Right cardiac atrium (tissue), 5 donors: Measurements from ENCODE around the gene CERS5. TPM values are rescaled to one million over a fixed set of nuclear protein-coding genes. Genes with fewer than 3 reads are reported as not detected.
A peak's percentile ranks its signal among the peaks of the same experiment; 100 is the strongest.
"Not testable (repeated sequence)": the region's sequence is repeated elsewhere in the genome, so short reads cannot be mapped to it uniquely, and the experiment has no call there.

Experiments
- ATAC-seq, 2 donors: fragments of 200-7000 bp; cut with Tn5 transposase; one replicate each; pipeline versions ENCODE4 v1.8.0 to v1.9.1; 2020; ENCODE audit warnings: moderate library complexity in 2 of 2, mild to moderate bottlenecking in 1 of 2
- DNase-seq, 3 donors: peaks; one replicate each; pipeline ENCODE4 v3.0.0-alpha.2; 2020
- H3K27ac ChIP-seq: one replicate; pipeline ENCODE4 v1.5.1; 2013; ENCODE audit warnings: mild to moderate bottlenecking, low read length, control low read depth, moderate library complexity
- H3K27me3 ChIP-seq: one replicate; pipeline ENCODE4 v1.6.1; 2013; ENCODE audit not compliant: control insufficient read depth, insufficient read depth
- H3K4me1 ChIP-seq: one replicate; pipeline ENCODE4 v1.6.1; 2013; ENCODE audit warnings: low read length; ENCODE audit not compliant: control insufficient read depth, insufficient read depth
- H3K4me3 ChIP-seq: one replicate; pipeline ENCODE4 v1.5.1; 2013; ENCODE audit warnings: low read length, control low read depth
- H3K9me3 ChIP-seq: one replicate; pipeline ENCODE4 v1.6.1; 2013; ENCODE audit warnings: low read length; ENCODE audit not compliant: control insufficient read depth
- WGBS: extraction: QIAGEN DNeasy Blood & Tissue Kit; methylation state at CpG from one replicate; pipeline ENCODE4 v1.1.7; 2013; 5-methylcytosine and 5-hydroxymethylcytosine counted together
- intact Hi-C, 4 donors: fragments of 100-400 bp; cut with DNase I; formaldehyde crosslinking; loops; one replicate each; pipeline versions ENCODE4 v1.11.0 to v1.14.0; 2022 to 2023
- polyA plus RNA-seq: library from polyadenylated mRNA; stranded (reverse); fragments of 200-250 nt; gene quantifications from one replicate; pipeline ENCODE4 v1.2.3, GENCODE V29; 2013
- total RNA-seq, 4 donors: library from RNA; stranded (reverse); fragmentation: NEBNext Ultra II Directional; extraction: Animal tissue kit (Norgen Biotek cat#: 25700); gene quantifications; one replicate each; pipeline ENCODE4 v1.2.1, GENCODE V29; 2021
- donor health status: healthy with polysubstance abuse.
- donor health status: DM: no; HTN: yes; CAD: no.
- donor health status: DM: no; HTN: no; CAD: no.
- donor health status: DM: no; HTN: yes; CAD: no; lungs with severe emphysema.
- donor health status: DM: yes; HTN: yes; CAD: no.

CERS5 gene
- total and polyA plus RNA-seq, 5 donors, result 14.0 to 18.8 (median 16.8) TPM

- Histone ChIP-seq H3K27ac (no peak overlapping the region), H3K9me3 (no peaks in the 10 kb centered on the region), H3K4me3 (no peak overlapping the region), H3K4me1 (no peaks in the 10 kb centered on the region), H3K27me3 (no peaks in the 10 kb centered on the region)
- intact Hi-C loops, result loop anchor here in 2 of 4 donors (5.0 to 10.0 kb wide), 2 partner anchors 86 to 89 kb away; no protein-coding TSS in a partner anchor
- ATAC-seq (no peak), DNase-seq (no peak)
- 40% methylated on average over 3 of the region's 3 CpGs for WGBS
Observed at GRCh38 chr12:50088577-50089335, 78.4 kb downstream of the CERS5 start.

GRCh38 chr12:50087995-50088394, 79.2 kb downstream of the CERS5 start:
- intact Hi-C loops, result loop anchor here in 2 of 4 donors (5.0 to 10.0 kb wide), 2 partner anchors 87 to 89 kb away; no protein-coding TSS in a partner anchor
- H3K9me3 ChIP-seq, result no peaks in the 10 kb centered on the region
- DNase-seq (no peak), ATAC-seq (no peak)
- H3K27ac ChIP-seq, result no peak overlapping the region
- no peaks in the 10 kb centered on the region for H3K4me1 ChIP-seq
- no peak overlapping the region for H3K4me3 ChIP-seq
- H3K27me3 ChIP-seq, result no peaks in the 10 kb centered on the region
- 48% methylated on average over 3 of the region's 3 CpGs for WGBS

DNA sequence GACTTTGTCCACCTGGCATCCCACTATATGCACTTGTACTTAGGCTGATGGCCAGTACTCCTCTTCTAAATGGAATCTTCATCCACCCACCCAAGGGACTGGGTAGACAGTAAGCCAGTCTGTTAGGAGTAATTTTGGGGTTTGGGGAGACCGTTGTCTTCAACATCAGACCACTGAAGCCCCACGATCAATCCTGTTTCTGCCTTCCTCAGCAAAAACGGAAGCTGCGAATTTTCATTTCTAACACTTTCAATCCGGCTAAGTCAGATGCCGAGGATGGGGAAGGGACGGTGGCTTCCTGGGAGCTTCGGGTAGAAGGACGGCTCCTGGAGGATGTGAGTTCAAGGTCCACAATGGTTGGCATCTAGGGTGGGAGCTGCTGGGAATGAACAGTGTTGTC, 80.0 kb downstream of the CERS5 start:
- Histone ChIP-seq H3K27ac (no peak overlapping the region), H3K27me3 (no peaks in the 10 kb centered on the region), H3K4me1 (no peaks in the 10 kb centered on the region), H3K4me3 (no peak overlapping the region), H3K9me3 (no peaks in the 10 kb centered on the region)
- intact Hi-C loops, result loop anchor here in 2 of 4 donors (5.0 to 10.0 kb wide), 2 partner anchors 88 to 90 kb away; no protein-coding TSS in a partner anchor
- DNase-seq (no peak), ATAC-seq (no peak)
- WGBS, result 81% methylated on average over 9 of the region's 9 CpGs

GRCh38 chr12:50086148-50086547, 81.0 kb downstream of the CERS5 start:
- H3K27ac ChIP-seq, result peak overlapping the region; percentile 88
- no peaks in the 10 kb centered on the region for H3K27me3 ChIP-seq
- H3K4me1 ChIP-seq, result no peaks in the 10 kb centered on the region
- 78% methylated on average over 5 of the region's 5 CpGs for WGBS
- ATAC-seq, result no peak
- intact Hi-C loops, result loop anchor here in 2 of 4 donors (5.0 to 10.0 kb wide), 2 partner anchors 89 to 91 kb away; no protein-coding TSS in a partner anchor
- peak overlapping the region; percentile 100 for H3K4me3 ChIP-seq
- DNase-seq, result no peak
- no peaks in the 10 kb centered on the region for H3K9me3 ChIP-seq

- Histone ChIP-seq H3K27me3 (no peaks in the 10 kb centered on the region), H3K9me3 (no peaks in the 10 kb centered on the region), H3K4me3 (peak overlapping the region; percentile 100), H3K4me1 (no peaks in the 10 kb centered on the region), H3K27ac (peak overlapping the region; percentile 88)
- 5% methylated on average over 8 of the region's 8 CpGs for WGBS
- intact Hi-C loops, result loop anchor here in 2 of 4 donors (5.0 to 10.0 kb wide), 2 partner anchors 89 to 92 kb away; no protein-coding TSS in a partner anchor
- DNase-seq (no peak), ATAC-seq (no peak)
Observed at GRCh38 chr12:50085615-50086072, 81.5 kb downstream of the CERS5 start.

DNA sequence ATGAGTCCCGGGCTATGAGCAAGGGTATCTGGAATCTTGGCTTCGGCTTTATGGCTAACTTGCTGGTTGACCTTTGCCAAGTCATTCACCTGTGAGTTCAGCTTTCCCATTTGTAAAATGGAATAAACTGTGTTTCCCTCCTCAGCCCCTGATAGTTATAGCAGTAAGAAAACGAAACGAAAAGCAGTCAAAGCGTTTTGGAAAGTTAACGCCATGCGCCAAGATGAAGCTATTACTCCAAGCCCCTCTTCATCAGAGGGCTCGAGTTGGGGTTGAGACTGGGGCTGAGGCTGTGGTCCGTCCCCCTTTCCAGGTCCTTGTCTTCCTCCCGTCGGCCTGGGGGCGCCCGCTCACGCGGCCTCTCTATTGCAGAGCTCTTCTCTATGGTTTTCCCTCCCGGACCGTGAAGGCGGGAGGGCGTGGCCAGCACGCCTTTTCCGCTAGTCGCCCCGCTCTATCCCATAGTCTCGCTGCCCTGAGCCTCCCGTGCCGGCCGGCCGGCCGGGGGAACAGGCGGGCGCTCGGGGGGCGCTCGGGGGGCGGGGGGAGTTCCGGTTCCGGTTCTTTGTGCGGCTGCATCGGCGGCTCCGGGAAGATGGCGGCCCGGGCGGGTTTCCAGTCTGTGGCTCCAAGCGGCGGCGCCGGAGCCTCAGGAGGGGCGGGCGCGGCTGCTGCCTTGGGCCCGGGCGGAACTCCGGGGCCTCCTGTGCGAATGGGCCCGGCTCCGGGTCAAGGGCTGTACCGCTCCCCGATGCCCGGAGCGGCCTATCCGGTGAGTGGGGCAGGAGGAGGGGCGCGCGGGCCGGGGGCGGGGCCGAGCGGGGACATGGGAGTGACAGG, 82.2 kb downstream of the CERS5 start, which contains the start of gene SMARCD1:
SMARCD1 (plus strand) TSS at position 568 of the 840 bp plus-strand sequence; CDS start at position 596, 28 bp downstream.
- no peaks in the 10 kb centered on the region for H3K4me1 ChIP-seq
- DNase-seq (peak; percentile 94 to 97 (median 97)), ATAC-seq (peak; percentile 95 to 96)
- intact Hi-C loops, result loop anchor here in 2 of 4 donors (5.0 to 10.0 kb wide), 2 partner anchors 90 to 92 kb away; no protein-coding TSS in a partner anchor
- no peaks in the 10 kb centered on the region for H3K9me3 ChIP-seq
- H3K27ac ChIP-seq, result peak within 1 kb of the TSS; percentile 97
- under 1% methylated on average over 69 of the region's 69 CpGs for WGBS
- no peaks in the 10 kb centered on the region for H3K27me3 ChIP-seq
- H3K4me3 ChIP-seq, result peak within 1 kb of the TSS; percentile 100

GRCh38 chr12:50084409-50084774, 82.8 kb downstream of the CERS5 start:
- DNase-seq, ATAC-seq, H3K4me1 ChIP-seq, H3K27me3 ChIP-seq, H3K9me3 ChIP-seq: not testable (repeated sequence)
- peak overlapping the region; percentile 97 for H3K27ac ChIP-seq
- WGBS, result 43% methylated on average over 7 of the region's 7 CpGs
- H3K4me3 ChIP-seq, result peak overlapping the region; percentile 100
- intact Hi-C loops, result loop anchor here in 1 of 4 donors (10.0 kb wide), 1 partner anchor 90 kb away; no protein-coding TSS in a partner anchor

GRCh38 chr12:50083301-50083700, 83.9 kb downstream of the CERS5 start:
- WGBS, result 84% methylated on average over 1 of the region's 1 CpG
- intact Hi-C loops, result loop anchor here in 1 of 4 donors (10.0 kb wide), 1 partner anchor 92 kb away; no protein-coding TSS in a partner anchor
- DNase-seq (no peak), ATAC-seq (no peak)
- H3K4me1 ChIP-seq, result no peaks in the 10 kb centered on the region
- H3K27me3 ChIP-seq, result no peaks in the 10 kb centered on the region
- no peaks in the 10 kb centered on the region for H3K9me3 ChIP-seq
- no peak overlapping the region for H3K27ac ChIP-seq
- H3K4me3 ChIP-seq, result no peak overlapping the region

DNA sequence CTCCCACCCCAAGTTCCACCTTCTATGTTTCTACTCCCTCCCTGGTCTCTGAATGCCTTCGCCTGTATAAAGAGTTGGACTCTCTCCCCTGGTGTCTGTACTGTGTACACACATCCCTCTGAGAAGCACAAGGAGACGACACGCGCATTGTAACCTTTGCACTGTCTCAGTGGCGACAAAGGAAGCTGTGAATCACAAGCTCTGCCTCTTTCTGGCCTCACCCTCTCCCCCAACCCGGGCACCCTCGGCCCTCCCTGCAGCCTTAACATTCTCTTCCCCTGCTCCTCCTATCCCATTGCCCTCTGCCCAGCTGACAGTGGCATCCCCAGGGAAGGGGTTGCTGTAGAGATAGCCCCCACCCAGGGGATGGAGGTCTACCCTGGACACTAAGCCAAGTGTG, 84.5 kb downstream of the CERS5 start:
- Histone ChIP-seq H3K4me3 (no peak overlapping the region), H3K27me3 (no peaks in the 10 kb centered on the region), H3K4me1 (no peaks in the 10 kb centered on the region), H3K9me3 (no peaks in the 10 kb centered on the region), H3K27ac (no peak overlapping the region)
- DNase-seq (no peak), ATAC-seq (no peak)
- 77% methylated on average over 7 of the region's 7 CpGs for WGBS
- intact Hi-C loops, result loop anchor here in 1 of 4 donors (10.0 kb wide), 1 partner anchor 92 kb away; no protein-coding TSS in a partner anchor

GRCh38 chr12:50081096-50081808, 85.9 kb downstream of the CERS5 start:
- H3K27ac ChIP-seq, result no peak overlapping the region
- no peak for ATAC-seq
- no peaks in the 10 kb centered on the region for H3K27me3 ChIP-seq
- H3K4me3 ChIP-seq, result no peak overlapping the region
- H3K9me3 ChIP-seq, result no peaks in the 10 kb centered on the region
- DNase-seq, result peak in 1 of 3 donors; percentile 68
- H3K4me1 ChIP-seq, result no peaks in the 10 kb centered on the region
- WGBS, result 44% methylated on average over 46 of the region's 46 CpGs
- intact Hi-C loops, result loop anchor here in 1 of 4 donors (10.0 kb wide), 1 partner anchor 94 kb away; no protein-coding TSS in a partner anchor
